Testis (tissue), 2 donors: ENCODE data around the gene PPP2CA.

Source experiments
- CTCF ChIP-seq, 3 experiments: fragments of 450-650 bp in 2 of 3; fragments of 200-600 bp in 1 of 3; sonication (generic) in 1 of 3; IDR thresholded peaks; one replicate each; pipeline ENCODE4 v1.5.1; 2016 to 2019; ENCODE audit warnings: antibody characterized with exemption in 3 of 3, mild to moderate bottlenecking in 2 of 3, moderate library complexity in 1 of 3
- POLR2A ChIP-seq: fragments of 450-650 bp; IDR thresholded peaks from one replicate; pipeline ENCODE4 v1.6.1; 2017; ENCODE audit warnings: antibody characterized with exemption, mild to moderate bottlenecking, moderate library complexity

GRCh38 chr5:134224888-134225779, 739 bp downstream of the PPP2CA start:
- TF ChIP-seq CTCF (IDR thresholded peaks at IDR 0.05) (no peak), POLR2A (no peak)
